Heart right ventricle (tissue), 16 donors: ENCODE results near the gene WAS. TPM values are rescaled to one million over a fixed set of nuclear protein-coding genes. Genes with fewer than 3 reads are reported as not detected.

Experiments
- ATAC-seq, 8 donors: fragments of 200-7000 bp; cut with Tn5 transposase; one replicate each; pipeline ENCODE4 v1.9.1; 2020; ENCODE audit warnings: mild to moderate bottlenecking in 8 of 8, moderate library complexity in 8 of 8, moderate number of reproducible peaks in 1 of 8
- DNase-seq, 2 donors: peaks; one replicate each; pipeline ENCODE4 v3.0.0-alpha.2; 2020
- H3K27ac ChIP-seq, 10 donors: fragments of 200-600 bp; sonication (generic) in 2 of 10; one replicate each; pipeline versions ENCODE4 v1.5.0 to v1.8.0; 2020 to 2022; ENCODE audit warnings: mild to moderate bottlenecking in 3 of 10
- H3K27me3 ChIP-seq, 7 donors: fragments of 200-600 bp; one replicate each; pipeline ENCODE4 v1.8.0; 2021 to 2022; ENCODE audit warnings: mild to moderate bottlenecking in 2 of 7
- H3K36me3 ChIP-seq, 9 donors: fragments of 200-600 bp; sonication (generic) in 1 of 9; one replicate each; pipeline versions ENCODE4 v1.5.0 to v1.8.0; 2020 to 2022; ENCODE audit warnings: mild to moderate bottlenecking in 2 of 9
- H3K4me1 ChIP-seq, 9 donors: fragments of 200-600 bp; sonication (generic) in 1 of 9; one replicate each; pipeline versions ENCODE4 v1.5.0 to v1.8.0; 2020 to 2022; ENCODE audit warnings: mild to moderate bottlenecking in 4 of 9
- H3K4me3 ChIP-seq, 10 donors: fragments of 200-600 bp; sonication (generic) in 2 of 10; one replicate each; pipeline versions ENCODE4 v1.5.0 to v1.8.0; 2020 to 2022; ENCODE audit warnings: mild to moderate bottlenecking in 7 of 10, moderate library complexity in 2 of 10
- H3K9me3 ChIP-seq, 11 donors: fragments of 200-600 bp in 10 of 11; sonication (generic) in 2 of 11; one replicate each; pipeline versions ENCODE4 v1.5.0 to v1.8.0; 2013 to 2022; ENCODE audit warnings: mild to moderate bottlenecking in 2 of 11, control low read depth in 1 of 11, moderate library complexity in 1 of 11
- WGBS, 2 donors: extraction: QIAGEN DNeasy Blood & Tissue Kit; methylation state at CpG; one replicate each; pipeline ENCODE4 v1.1.7; 2013; ENCODE audit warnings: inconsistent platforms in 1 of 2; 5-methylcytosine and 5-hydroxymethylcytosine counted together
- intact Hi-C, 10 donors: fragments of 100-400 bp; cut with DNase I; formaldehyde crosslinking; loops; one replicate each; pipeline versions ENCODE4 v1.11.1 to v1.14.2; 2022
- polyA plus RNA-seq, 2 donors: library from polyadenylated mRNA; stranded (reverse); fragments of 200-250 nt; gene quantifications; one replicate each; pipeline ENCODE4 v1.2.3, GENCODE V29; 2013
- total RNA-seq, 10 donors: library from RNA; stranded (reverse); fragmentation: NEBNext Ultra II Directional in 3 of 10; extraction: Animal tissue kit (Norgen Biotek cat#: 25700) in 3 of 10; gene quantifications; one replicate each; pipeline versions ENCODE4 v1.2.1 to v1.2.4, GENCODE V29; 2021 to 2023
- TF ChIP-seq, protein P1 (sequence below), 9 donors: fragments of 200-600 bp; sonication (generic) in 2 of 9; IDR thresholded peaks; one replicate each; pipeline versions ENCODE4 v1.5.0 to v1.8.0; 2021 to 2022; ENCODE audit warnings: antibody characterized with exemption in 9 of 9, mild to moderate bottlenecking in 5 of 9, moderate library complexity in 1 of 9
- donor health status: Arrhythmogenic right ventricular cardiomyopathy.
- donor health status: ischemic (EF 13 %, LVEDD 7.1; RV severe dilation, severe dysfunction).
- donor health status: healthy with polysubstance abuse.
- donor health status: DM: no; HTN: yes; CAD: no.
- donor health status: DM: no; HTN: no; CAD: no.
- donor health status: ischemic (EF 25% LVEDD 6.9; RV normal size, moderate dysfunction).
- donor health status: ischemic (EF 25% LVEDD 5.7; RV mildly dilated, moderate dysfunction).
- donor health status: healthy.
- donor health status: DM: yes; HTN: yes; CAD: no.
- donor health status: Ischemic cardiomyopathy.
- donor health status: ischemic (EF 35%, LVEDD 5.7; RV mildly dilated, moderate dysfunction).
- donor health status: nonischemic (EF 11% LVEDD 7.7; RV severe dilation, severe dysfunction).
- donor health status: DM: yes; HTN: yes; CAD: no.
- donor health status: PGD.
- donor health status: ischemic (EF 29% LVEDD 5.4; RV normal size, mild dysfunction).
- donor health status: nonischemic (EF 23%, LVEDD 6.1; RV moderate dilation, normal function).

Gene WAS
- total and polyA plus RNA-seq, 12 donors: 0.86 to 14.3 (median 1.8) TPM

DNA sequence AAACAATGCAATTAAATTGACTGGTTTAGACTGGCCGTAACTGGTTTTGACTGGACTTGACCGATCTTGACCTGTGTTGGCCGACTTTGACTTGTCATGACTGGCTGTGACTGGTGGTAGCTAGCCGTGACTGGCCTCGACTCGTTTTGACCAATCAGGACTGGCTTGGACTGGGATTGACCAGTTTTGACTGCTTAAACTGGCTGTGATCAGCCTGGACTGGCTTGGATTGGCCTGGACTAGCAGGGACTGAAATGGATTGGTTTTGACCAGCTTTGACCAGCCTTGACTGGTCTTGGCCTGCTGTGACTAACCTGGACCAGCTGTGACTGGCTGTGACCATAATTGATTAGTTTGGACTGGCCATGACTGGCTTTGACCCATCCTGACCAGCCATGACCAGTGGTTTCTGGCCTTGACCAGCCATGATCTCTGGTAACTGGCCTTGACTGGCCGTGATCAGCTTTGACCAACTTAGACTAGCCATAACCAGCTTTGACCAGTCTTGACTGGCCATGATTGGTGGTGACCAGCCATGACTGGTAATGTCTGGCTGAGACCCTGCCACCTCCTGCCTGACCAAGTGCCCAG is 26.0 kb downstream of the WAS start:
- Histone ChIP-seq H3K9me3 (no peaks in the 10 kb centered on the region), H3K27me3 (no peaks in the 10 kb centered on the region), H3K27ac (no peak overlapping the region), H3K4me3 (no peak overlapping the region), H3K4me1 (peaks cover 0 to 8% (median 0%) of the 10 kb centered on the region in 9 donors), H3K36me3 (no peaks in the 10 kb centered on the region)
- WGBS, 2 donors: 96 to 97% methylated on average over 7 of the region's 7 CpGs
- no peak for ATAC-seq
- intact Hi-C loops: no loop called here
- DNase-seq: no peak
- TF ChIP-seq, protein P1, sequence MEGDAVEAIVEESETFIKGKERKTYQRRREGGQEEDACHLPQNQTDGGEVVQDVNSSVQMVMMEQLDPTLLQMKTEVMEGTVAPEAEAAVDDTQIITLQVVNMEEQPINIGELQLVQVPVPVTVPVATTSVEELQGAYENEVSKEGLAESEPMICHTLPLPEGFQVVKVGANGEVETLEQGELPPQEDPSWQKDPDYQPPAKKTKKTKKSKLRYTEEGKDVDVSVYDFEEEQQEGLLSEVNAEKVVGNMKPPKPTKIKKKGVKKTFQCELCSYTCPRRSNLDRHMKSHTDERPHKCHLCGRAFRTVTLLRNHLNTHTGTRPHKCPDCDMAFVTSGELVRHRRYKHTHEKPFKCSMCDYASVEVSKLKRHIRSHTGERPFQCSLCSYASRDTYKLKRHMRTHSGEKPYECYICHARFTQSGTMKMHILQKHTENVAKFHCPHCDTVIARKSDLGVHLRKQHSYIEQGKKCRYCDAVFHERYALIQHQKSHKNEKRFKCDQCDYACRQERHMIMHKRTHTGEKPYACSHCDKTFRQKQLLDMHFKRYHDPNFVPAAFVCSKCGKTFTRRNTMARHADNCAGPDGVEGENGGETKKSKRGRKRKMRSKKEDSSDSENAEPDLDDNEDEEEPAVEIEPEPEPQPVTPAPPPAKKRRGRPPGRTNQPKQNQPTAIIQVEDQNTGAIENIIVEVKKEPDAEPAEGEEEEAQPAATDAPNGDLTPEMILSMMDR (IDR thresholded peaks at IDR 0.05): no peak

DNA sequence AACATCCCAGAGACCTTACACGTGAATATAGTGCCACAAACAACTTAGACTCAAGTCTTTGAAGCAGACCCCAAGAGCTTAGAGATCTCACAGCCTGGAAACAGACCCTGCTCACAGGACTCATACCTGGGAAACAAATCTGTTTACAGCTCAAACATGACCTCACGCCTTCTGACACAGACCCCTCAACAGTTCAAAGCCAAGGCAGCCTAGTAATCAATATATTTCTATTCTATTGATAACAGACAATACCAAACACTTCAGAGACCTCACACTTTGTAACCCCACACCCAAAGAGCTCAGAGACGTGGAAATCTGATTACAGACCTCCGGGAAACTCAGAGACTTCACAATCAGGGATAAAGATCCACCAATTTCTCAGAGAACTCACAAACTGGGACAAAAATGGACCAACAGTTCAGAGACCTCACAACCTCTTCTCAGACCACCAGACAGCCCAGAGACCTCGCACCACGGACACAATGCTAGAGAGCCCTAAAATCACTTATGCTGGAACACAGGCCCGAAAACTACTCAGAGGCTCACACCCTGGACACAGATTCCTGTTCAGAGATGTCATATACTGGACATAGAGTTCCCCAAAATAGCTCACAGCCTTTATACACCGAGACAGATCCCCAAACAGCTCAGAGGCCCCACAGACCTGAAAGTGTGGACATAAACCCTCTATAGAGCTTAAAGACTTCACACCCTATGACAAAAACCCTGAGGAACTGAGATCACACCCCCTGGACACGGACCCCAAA is 27.7 kb downstream of the WAS start:
- H3K27ac ChIP-seq: peak overlapping the region; percentile 22 to 86 (median 70)
- 61 to 72% methylated on average over 9 of the region's 9 CpGs for WGBS, 2 donors

DNA sequence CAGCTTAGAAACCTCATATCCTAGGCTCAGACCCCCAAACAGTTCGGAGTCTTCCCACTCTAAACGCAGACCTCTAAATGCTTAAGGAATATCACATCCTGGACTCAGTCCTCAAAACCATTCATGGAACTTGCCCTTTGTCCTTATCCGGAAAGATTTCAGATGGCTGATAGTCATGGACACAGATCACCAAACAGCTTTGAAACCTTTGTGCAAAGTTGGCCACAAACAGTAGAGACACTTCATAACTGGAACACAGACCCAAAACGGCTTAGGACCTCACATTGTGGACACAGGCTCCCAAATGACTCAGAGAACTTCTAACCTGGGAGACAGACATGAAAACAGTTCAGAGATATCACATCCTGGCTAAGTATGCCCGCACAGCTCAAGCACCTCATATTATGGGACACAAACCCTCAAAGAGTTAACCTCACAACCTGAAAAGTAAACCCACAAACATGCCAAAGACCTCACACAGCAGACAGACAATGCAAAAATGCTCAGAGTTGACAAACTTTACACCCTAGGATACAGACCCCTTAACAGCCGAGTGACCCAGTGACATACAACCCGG is 28.4 kb downstream of the WAS start:
- ATAC-seq: peak in 3 of 8 donors; percentile 19 to 36 (median 26)
- Histone ChIP-seq H3K4me3 (no peak overlapping the region), H3K4me1 (peaks cover 0 to 8% (median 0%) of the 10 kb centered on the region in 9 donors), H3K27ac (peak overlapping the region; percentile 22 to 86 (median 70)), H3K27me3 (no peaks in the 10 kb centered on the region), H3K36me3 (no peaks in the 10 kb centered on the region), H3K9me3 (no peaks in the 10 kb centered on the region)
- 72 to 77% methylated on average over 7 of the region's 7 CpGs for WGBS, 2 donors
- TF ChIP-seq, protein P1 (IDR thresholded peaks at IDR 0.05): no peak
- DNase-seq: no peak
- intact Hi-C loops: no loop called here

More for the DNA sequence above, 27.7 kb downstream of the WAS start:
- no peaks in the 10 kb centered on the region for H3K27me3 ChIP-seq
- DNase-seq: no peak
- H3K36me3 ChIP-seq: no peaks in the 10 kb centered on the region
- no peaks in the 10 kb centered on the region for H3K9me3 ChIP-seq
- peak overlapping the region in 4 of 10 donors; percentile 10 to 33 (median 24) for H3K4me3 ChIP-seq
- intact Hi-C loops: no loop called here
- TF ChIP-seq, protein P1 (IDR thresholded peaks at IDR 0.05): no peak
- H3K4me1 ChIP-seq: peaks cover 0 to 8% (median 0%) of the 10 kb centered on the region in 9 donors
- peak; percentile 70 to 94 (median 82) for ATAC-seq

DNA sequence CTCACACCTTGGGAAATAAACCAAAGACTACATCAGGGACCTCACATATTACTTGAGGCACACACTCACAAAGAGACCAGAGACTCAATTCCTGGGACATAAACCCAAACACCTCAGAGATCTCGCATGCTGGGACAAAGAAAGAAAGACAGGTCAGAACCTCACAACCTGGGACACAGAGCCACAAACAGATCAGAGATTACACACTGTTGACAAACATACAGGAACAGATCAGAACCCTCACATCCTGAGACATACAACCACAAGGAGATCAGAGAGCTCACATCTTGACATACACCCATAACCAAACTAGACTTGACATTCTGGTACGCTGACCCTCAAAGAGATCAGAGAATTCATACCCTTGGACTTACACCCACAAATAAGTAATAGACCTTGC is 30.2 kb downstream of the WAS start:
- TF ChIP-seq, protein P1 (IDR thresholded peaks at IDR 0.05): no peak
- no peaks in the 10 kb centered on the region for H3K27me3 ChIP-seq
- H3K27ac ChIP-seq: peak overlapping the region in 1 of 10 donors; percentile 42
- H3K9me3 ChIP-seq: no peaks in the 10 kb centered on the region
- no peak for DNase-seq
- 92 to 98% methylated on average over 2 of the region's 2 CpGs for WGBS, 2 donors
- no peak overlapping the region for H3K4me3 ChIP-seq
- no peaks in the 10 kb centered on the region for H3K36me3 ChIP-seq
- ATAC-seq: no peak
- intact Hi-C loops: no loop called here
- peaks cover 0 to 8% (median 0%) of the 10 kb centered on the region in 9 donors for H3K4me1 ChIP-seq
